ENCODE measurements around the gene LMNA.

LMNA gene

GRCh38 chr1:156082309-156083091 is 32.0 kb upstream of the LMNA start, which contains the start of gene MEX3A:
MEX3A (minus strand) TSS chr1:156082465; CDS start chr1:156081998, 467 bp downstream.
- DNase-seq: peak; percentile 52

- DNase-seq: no peak
Measured at GRCh38 chr1:156083800-156084790, 30.4 kb upstream of the LMNA start.

- DNase-seq: no peak
Measured at GRCh38 chr1:156086256-156086662, 28.3 kb upstream of the LMNA start.

- DNase-seq: no peak
Measured at GRCh38 chr1:156089704-156090103, 24.8 kb upstream of the LMNA start.

- no peak for DNase-seq
Measured at GRCh38 chr1:156090138-156090839, 24.2 kb upstream of the LMNA start.

- peak; percentile 62 for DNase-seq
Measured at GRCh38 chr1:156090840-156091188, 23.7 kb upstream of the LMNA start.

GRCh38 chr1:156091610-156092009 is 22.9 kb upstream of the LMNA start:
- no peak for DNase-seq

- DNase-seq: no peak
Measured at GRCh38 chr1:156095906-156096508, 18.5 kb upstream of the LMNA start.

GRCh38 chr1:156096640-156097391 is 17.7 kb upstream of the LMNA start:
- DNase-seq: peak; percentile 79

- no peak for DNase-seq
Measured at GRCh38 chr1:156097499-156098178, 16.9 kb upstream of the LMNA start.

GRCh38 chr1:156098784-156099183 is 15.7 kb upstream of the LMNA start:
- DNase-seq: no peak

- no peak for DNase-seq
Measured at GRCh38 chr1:156099282-156099681, 15.2 kb upstream of the LMNA start.

- no peak for DNase-seq
Measured at GRCh38 chr1:156100205-156100995, 14.1 kb upstream of the LMNA start.

- no peak for DNase-seq
Measured at GRCh38 chr1:156101880-156102279, 12.6 kb upstream of the LMNA start.

- no peak for DNase-seq
Measured at GRCh38 chr1:156102633-156103511, 11.6 kb upstream of the LMNA start.

GRCh38 chr1:156103521-156103947 is 11.0 kb upstream of the LMNA start:
- DNase-seq: no peak

- peak; percentile 39 for DNase-seq
Measured at GRCh38 chr1:156104065-156104810, 10.3 kb upstream of the LMNA start.

Measured in HCEC 1CT (cell line).